CD4-positive, alpha-beta T cell treated with Interleukin-15 for 4 hours (primary cell): ENCODE results near the gene USP17L21.
A peak's percentile ranks its signal among the peaks of the same experiment; 100 is the strongest.
"Not testable (repeated sequence)": the region's sequence is repeated elsewhere in the genome, so short reads cannot be mapped to it uniquely, and the experiment has no call there.

Source experiments
- DNase-seq: peaks from one replicate; pipeline ENCODE4 v3.0.0-alpha.2; 2020; ENCODE audit warnings: low spot score

USP17L21 gene

GRCh38 chr4:9262572-9262971, at the start of gene USP17L21:
TSS of gene USP17L21 (plus strand) at chr4:9262872. CDS start at chr4:9262872, 0 bp downstream.
- not testable (repeated sequence) for DNase-seq

GRCh38 chr4:9214701-9215100, 48.0 kb upstream of the USP17L21 start:
- not testable (repeated sequence) for DNase-seq

GRCh38 chr4:9215105-9215504, 47.6 kb upstream of the USP17L21 start, which contains the start of gene USP17L11:
TSS of gene USP17L11 (plus strand) at chr4:9215405. CDS start at chr4:9215405, 0 bp downstream.
- DNase-seq: not testable (repeated sequence)

GRCh38 chr4:9219852-9220251, 42.8 kb upstream of the USP17L21 start, which contains the start of gene USP17L12:
TSS of gene USP17L12 (plus strand) at chr4:9220152. CDS start at chr4:9220152, 0 bp downstream.
- not testable (repeated sequence) for DNase-seq

- not testable (repeated sequence) for DNase-seq
Measured at GRCh38 chr4:9224596-9224995, 38.1 kb upstream of the USP17L21 start, which contains the start of gene USP17L13. TSS of gene USP17L13 (plus strand) at chr4:9224896. CDS start at chr4:9224896, 0 bp downstream.

- not testable (repeated sequence) for DNase-seq
Measured at GRCh38 chr4:9230249-9230648, 32.4 kb upstream of the USP17L21 start.

GRCh38 chr4:9234085-9234484, 28.6 kb upstream of the USP17L21 start, which contains the start of gene USP17L15:
TSS of gene USP17L15 (plus strand) at chr4:9234385. CDS start at chr4:9234385, 0 bp downstream.
- DNase-seq: not testable (repeated sequence)

- DNase-seq: peak; percentile 6
Measured at GRCh38 chr4:9238461-9238860, 24.2 kb upstream of the USP17L21 start.

- not testable (repeated sequence) for DNase-seq
Measured at GRCh38 chr4:9243579-9243978, 19.1 kb upstream of the USP17L21 start, which contains the start of gene USP17L17. TSS of gene USP17L17 (plus strand) at chr4:9243879. CDS start at chr4:9243879, 0 bp downstream.

- not testable (repeated sequence) for DNase-seq
Measured at GRCh38 chr4:9247953-9248680, 14.6 kb upstream of the USP17L21 start, which contains the start of gene USP17L18. TSS of gene USP17L18 (plus strand) at chr4:9248630. CDS start at chr4:9248630, 0 bp downstream.

- not testable (repeated sequence) for DNase-seq
Measured at GRCh38 chr4:9253078-9253477, 9.6 kb upstream of the USP17L21 start, which contains the start of gene USP17L19. TSS of gene USP17L19 (plus strand) at chr4:9253378. CDS start at chr4:9253378, 0 bp downstream.

GRCh38 chr4:9257824-9258223, 4.8 kb upstream of the USP17L21 start, which contains the start of gene USP17L20:
TSS of gene USP17L20 (plus strand) at chr4:9258124. CDS start at chr4:9258124, 0 bp downstream.
- DNase-seq: not testable (repeated sequence)

GRCh38 chr4:9267319-9267718, 4.6 kb downstream of the USP17L21 start, which contains the start of gene USP17L22:
TSS of gene USP17L22 (plus strand) at chr4:9267619. CDS start at chr4:9267619, 0 bp downstream.
- DNase-seq: not testable (repeated sequence)

GRCh38 chr4:9271719-9272118, 9.0 kb downstream of the USP17L21 start:
- DNase-seq: not testable (repeated sequence)
